ENCODE results near the gene SLC25A1. TPM values are rescaled to one million over a fixed set of nuclear protein-coding genes. Genes with fewer than 3 reads are reported as not detected.

Gene SLC25A1
- total and polyA plus RNA-seq, 2 donors (not counting 1 experiment from before 2014, with no cell fraction given): 41.3 to 47.7 TPM

DNA sequence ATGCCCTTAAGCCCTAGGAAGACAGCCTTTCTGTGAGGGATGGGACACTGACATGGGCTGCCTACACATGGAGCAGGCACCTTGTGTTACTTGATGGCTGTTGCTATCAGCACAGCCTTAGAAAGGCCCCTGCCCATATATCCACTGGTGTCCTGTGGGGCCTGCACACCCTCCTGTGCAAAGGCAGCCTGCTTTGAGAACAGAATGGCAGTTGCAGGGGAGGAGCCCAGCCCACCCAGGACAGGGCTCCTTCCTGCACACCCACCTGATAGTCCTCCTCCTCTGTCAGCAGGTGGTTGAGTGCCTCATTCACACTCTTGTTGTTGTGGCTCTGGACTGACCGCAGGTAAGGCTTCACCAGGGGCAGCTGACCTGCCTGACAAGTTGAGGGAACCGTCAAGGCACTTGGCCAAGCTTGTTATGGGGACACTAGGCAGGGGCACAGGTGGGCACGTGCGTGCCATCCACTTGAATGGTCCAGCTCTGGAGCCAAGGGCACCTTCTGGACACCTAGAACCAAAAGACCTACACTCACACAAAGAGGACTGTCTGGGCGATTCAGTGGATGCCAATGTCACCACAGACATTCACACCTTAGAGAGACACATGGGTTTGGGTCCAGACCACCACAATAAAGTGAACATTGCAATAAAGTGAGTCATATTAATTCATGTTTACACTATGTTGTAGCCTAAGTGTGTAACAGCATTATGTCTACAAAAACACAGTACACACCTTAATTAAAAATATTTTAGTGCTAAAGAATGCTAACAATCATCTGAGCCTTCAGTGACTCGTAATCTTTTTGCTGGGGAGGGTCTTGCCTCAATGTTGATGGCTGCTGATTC lies 9.4 kb upstream of the SLC25A1 start:
- H3K4me1 ChIP-seq (ENCODE audit: control insufficient read depth in 2 of 2, insufficient read depth in 2 of 2, low read length in 2 of 2): no peaks in the 10 kb centered on the region
- no peak overlapping the region for H3K4me3 Mint-ChIP-seq
- ATAC-seq (ENCODE audit: low read depth) (no peak), DNase-seq (no peak)
- H3K27ac Mint-ChIP-seq: no peak overlapping the region
- no peak overlapping the region for H3K4me2 ChIP-seq (replicated peaks; ENCODE audit: low read depth, low read length, poor library complexity, severe bottlenecking)
- H3K79me2 ChIP-seq (ENCODE audit: control insufficient read depth, insufficient read depth, low read length): no peaks in the 10 kb centered on the region
- no peak for TF ChIP-seq EZH2 (IDR thresholded peaks at IDR 0.05; ENCODE audit: borderline replicate concordance, insufficient read depth, low read depth, low read length, poor library complexity, severe bottlenecking)
- no peak for TF ChIP-seq CTCF (IDR thresholded peaks at IDR 0.05)
- no peak overlapping the region for H3K27ac ChIP-seq (ENCODE audit: low read length in 2 of 2)
- no peaks in the 10 kb centered on the region for H3K9me3 ChIP-seq (ENCODE audit: control extremely low read depth in 1 of 3, control insufficient read depth in 2 of 3, insufficient read depth in 1 of 3, low read length in 2 of 3)
- intact Hi-C loops (cut with micrococcal nuclease): no loop called here
- POLR2A ChIA-PET: no interaction called here
- peaks cover 7% of the 10 kb centered on the region for H3K27me3 Mint-ChIP-seq
- H3K9ac ChIP-seq (ENCODE audit: low read length): no peak overlapping the region
- no peaks in the 10 kb centered on the region for H3K36me3 ChIP-seq (replicated peaks in 1 of 2; ENCODE audit: control extremely low read depth in 1 of 2, control insufficient read depth in 1 of 2, extremely low read depth in 1 of 2, insufficient read depth in 2 of 2, low read length in 1 of 2)
- H3K4me3 ChIP-seq (ENCODE audit: control extremely low read depth in 1 of 5, extremely low read depth in 1 of 5, insufficient read depth in 1 of 5, low read depth in 2 of 5, low read length in 4 of 5): no peak overlapping the region
- H3K4me1 Mint-ChIP-seq: no peaks in the 10 kb centered on the region
- H3K27me3 ChIP-seq (replicated peaks in 1 of 4; ENCODE audit: control extremely low read depth in 1 of 4, control insufficient read depth in 3 of 4, insufficient read depth in 4 of 4, low read length in 3 of 4): no peaks in the 10 kb centered on the region
- H2AFZ ChIP-seq (ENCODE audit: insufficient read depth, low read depth, low read length, poor library complexity, severe bottlenecking): no peak overlapping the region
- no peaks in the 10 kb centered on the region for H3K9me3 Mint-ChIP-seq (ENCODE audit: insufficient read depth)
- CTCF ChIA-PET: no interaction called here
- WGBS (ENCODE audit: insufficient coverage): 100% methylated on average over 5 of the region's 6 CpGs
- H4K20me1 ChIP-seq (ENCODE audit: control insufficient read depth, insufficient read depth, low read length, poor library complexity, severe bottlenecking): no peaks in the 10 kb centered on the region

- Mint-ChIP-seq H3K9me3 (ENCODE audit: insufficient read depth) (no peaks in the 10 kb centered on the region), H3K4me3 (no peak overlapping the region), H3K4me1 (peaks cover 2% of the 10 kb centered on the region), H3K27me3 (peaks cover 4% of the 10 kb centered on the region), H3K27ac (no peak overlapping the region)
- WGBS (ENCODE audit: insufficient coverage): 93% methylated on average over 18 of the region's 20 CpGs
- ChIA-PET CTCF (interaction anchor here (1.2 kb wide), 1 partner anchor 290 kb away, joined by 3 read pairs; no protein-coding TSS in a partner anchor), POLR2A (interaction anchor here (0.7 kb wide), 1 partner anchor 298 kb away, joined by 3 read pairs; no protein-coding TSS in a partner anchor)
- no peak overlapping the region for H3K9ac ChIP-seq (ENCODE audit: low read length)
- H3K27me3 ChIP-seq (replicated peaks in 1 of 4; ENCODE audit: control extremely low read depth in 1 of 4, control insufficient read depth in 3 of 4, insufficient read depth in 4 of 4, low read length in 3 of 4): no peaks in the 10 kb centered on the region
- ATAC-seq (ENCODE audit: low read depth) (no peak), DNase-seq (no peak)
- H3K27ac ChIP-seq (ENCODE audit: low read length in 2 of 2): no peak overlapping the region
- peaks cover 0 to 3% of the 10 kb centered on the region in 2 donors for H3K4me1 ChIP-seq (ENCODE audit: control insufficient read depth in 2 of 2, insufficient read depth in 2 of 2, low read length in 2 of 2)
- no peak overlapping the region for H3K4me2 ChIP-seq (replicated peaks; ENCODE audit: low read depth, low read length, poor library complexity, severe bottlenecking)
- no peaks in the 10 kb centered on the region for H3K36me3 ChIP-seq (replicated peaks in 1 of 2; ENCODE audit: control extremely low read depth in 1 of 2, control insufficient read depth in 1 of 2, extremely low read depth in 1 of 2, insufficient read depth in 2 of 2, low read length in 1 of 2)
- H3K79me2 ChIP-seq (ENCODE audit: control insufficient read depth, insufficient read depth, low read length): no peaks in the 10 kb centered on the region
- no peak overlapping the region for H3K4me3 ChIP-seq (ENCODE audit: control extremely low read depth in 1 of 5, extremely low read depth in 1 of 5, insufficient read depth in 1 of 5, low read depth in 2 of 5, low read length in 4 of 5)
- H2AFZ ChIP-seq (ENCODE audit: insufficient read depth, low read depth, low read length, poor library complexity, severe bottlenecking): no peak overlapping the region
- no peaks in the 10 kb centered on the region for H4K20me1 ChIP-seq (ENCODE audit: control insufficient read depth, insufficient read depth, low read length, poor library complexity, severe bottlenecking)
- intact Hi-C loops (cut with micrococcal nuclease): no loop called here
- TF ChIP-seq CTCF (IDR thresholded peaks at IDR 0.05) (no peak), EZH2 (IDR thresholded peaks at IDR 0.05; ENCODE audit: borderline replicate concordance, insufficient read depth, low read depth, low read length, poor library complexity, severe bottlenecking) (no peak)
- H3K9me3 ChIP-seq (ENCODE audit: control extremely low read depth in 1 of 3, control insufficient read depth in 2 of 3, insufficient read depth in 1 of 3, low read length in 2 of 3): no peaks in the 10 kb centered on the region
Measured at GRCh38 chr22:19184276-19184997, 5.9 kb upstream of the SLC25A1 start.
